Transverse colon (tissue), 4 donors: ENCODE results near the gene MYH11.

ENCODE experiments used
- CTCF ChIP-seq, 5 experiments: fragments of 200-600 bp in 3 of 5; fragments of 450-650 bp in 2 of 5; sonication (generic) in 3 of 5; IDR thresholded peaks; 1 replicate in 2 of 5; 2 replicates in 3 of 5; pipeline ENCODE4 v1.5.1; 2016 to 2017; ENCODE audit warnings: antibody characterized with exemption in 5 of 5, inconsistent platforms in 3 of 5, mild to moderate bottlenecking in 2 of 5, moderate library complexity in 1 of 5
- POLR2A ChIP-seq: fragments of 450-650 bp; IDR thresholded peaks from one replicate; pipeline ENCODE4 v1.6.1; 2016; ENCODE audit warnings: antibody characterized with exemption, mild to moderate bottlenecking, moderate library complexity
- POLR2AphosphoS5 ChIP-seq, 3 donors: sonication (generic); formaldehyde crosslinking; IDR thresholded peaks; one replicate each; pipeline ENCODE4 v1.6.1; 2016; ENCODE audit warnings: antibody characterized with exemption in 3 of 3

- TF ChIP-seq POLR2AphosphoS5 (IDR thresholded peaks at IDR 0.05) (no peak), CTCF (IDR thresholded peaks at IDR 0.05) (no peak), POLR2A (no peak)
These were observed 81.6 kb downstream of the MYH11 start for GRCh38 chr16:15775209-15775608.
